ENCODE data around the gene JAK1.

Gene JAK1

DNA sequence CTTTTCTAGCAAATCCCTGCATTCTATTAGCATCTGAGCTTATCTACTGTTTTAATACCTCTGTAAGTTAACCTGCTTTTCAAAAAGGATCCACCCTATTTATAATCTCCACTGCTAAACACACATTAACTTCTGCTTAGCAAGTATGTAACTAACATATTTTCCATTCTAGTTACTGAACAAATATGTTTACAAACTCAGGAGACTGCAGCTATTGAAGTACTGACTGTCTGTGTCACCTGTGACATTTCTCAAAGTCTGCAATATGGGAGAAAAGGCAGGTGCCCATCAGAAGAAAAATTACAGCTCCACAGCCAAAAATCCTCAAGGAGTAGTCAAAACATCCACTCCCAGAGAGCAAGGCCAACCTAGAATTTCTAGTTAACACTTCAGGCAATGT is 88.3 kb downstream of the JAK1 start:
- FAIRE-seq (no peak), DNase-seq (ENCODE audit: insufficient read length, low spot score) (no peak)
- TF ChIP-seq POLR2A (IDR thresholded peaks at IDR 0.05; ENCODE audit: low read depth, low read length): no peak
- TF ChIP-seq POU2F2 (IDR thresholded peaks at IDR 0.05; ENCODE audit: low read depth, low read length): no peak
- TF ChIP-seq PAX5 (IDR thresholded peaks at IDR 0.05; ENCODE audit: insufficient read depth, low read length, severe bottlenecking): no peak
- TF ChIP-seq SPI1 (IDR thresholded peaks at IDR 0.05; ENCODE audit: low read depth, low read length): no peak
- TF ChIP-seq POLR2AphosphoS5 (IDR thresholded peaks at IDR 0.05; ENCODE audit: low read depth, low read length): no peak
- TF ChIP-seq TAF1 (IDR thresholded peaks at IDR 0.05; ENCODE audit: low read depth, low read length): no peak

DNA sequence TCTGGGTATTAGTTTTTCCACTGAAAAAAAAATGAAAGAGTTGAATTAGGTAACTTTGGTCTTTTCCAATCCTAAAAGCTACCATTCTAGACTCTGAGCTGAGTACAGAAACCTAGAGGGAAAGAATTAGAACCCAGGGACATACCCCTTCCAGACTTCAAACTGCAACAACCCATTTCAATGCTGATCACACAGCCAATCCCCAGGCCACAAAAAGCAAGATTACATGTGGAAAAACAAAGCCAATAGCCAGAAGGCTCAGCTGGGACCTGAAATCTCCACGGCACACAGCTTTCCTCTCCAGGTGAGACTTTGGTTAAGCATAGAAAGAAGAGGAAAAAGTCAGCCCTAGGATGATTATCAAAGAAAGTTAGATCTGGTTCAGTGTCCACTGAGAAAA is 88.8 kb downstream of the JAK1 start:
- DNase-seq (ENCODE audit: insufficient read length, low spot score) (no peak), FAIRE-seq (no peak)
- TF ChIP-seq POLR2A (IDR thresholded peaks at IDR 0.05; ENCODE audit: low read depth, low read length) (no peak), SPI1 (IDR thresholded peaks at IDR 0.05; ENCODE audit: low read depth, low read length) (no peak), POLR2AphosphoS5 (IDR thresholded peaks at IDR 0.05; ENCODE audit: low read depth, low read length) (no peak), POU2F2 (IDR thresholded peaks at IDR 0.05; ENCODE audit: low read depth, low read length) (no peak), TAF1 (IDR thresholded peaks at IDR 0.05; ENCODE audit: low read depth, low read length) (no peak), PAX5 (IDR thresholded peaks at IDR 0.05; ENCODE audit: insufficient read depth, low read length, severe bottlenecking) (no peak)

DNA sequence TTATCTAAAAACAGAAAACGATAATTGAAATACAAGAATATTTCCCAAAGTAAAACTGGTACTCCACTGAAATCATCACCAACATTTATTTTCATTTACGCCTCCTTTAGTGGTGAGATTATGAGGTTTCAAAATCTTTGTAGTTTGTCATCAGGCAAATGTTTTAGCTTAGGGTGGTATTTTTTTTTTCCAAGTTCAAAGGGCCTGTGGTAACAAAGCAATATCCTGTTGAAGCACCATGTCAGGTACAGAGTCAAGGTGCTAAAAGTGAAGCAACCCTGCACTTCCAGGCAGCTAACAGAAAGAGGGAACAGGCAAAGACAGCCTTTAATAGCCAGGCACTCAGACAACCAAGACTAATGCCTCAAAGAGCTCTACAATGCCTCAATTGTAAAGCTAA is 89.2 kb downstream of the JAK1 start:
- DNase-seq (ENCODE audit: insufficient read length, low spot score): no peak
- no peak for FAIRE-seq
- TF ChIP-seq SPI1 (IDR thresholded peaks at IDR 0.05; ENCODE audit: low read depth, low read length): no peak
- no peak for TF ChIP-seq POLR2A (IDR thresholded peaks at IDR 0.05; ENCODE audit: low read depth, low read length)
- TF ChIP-seq POU2F2 (IDR thresholded peaks at IDR 0.05; ENCODE audit: low read depth, low read length): no peak
- TF ChIP-seq PAX5 (IDR thresholded peaks at IDR 0.05; ENCODE audit: insufficient read depth, low read length, severe bottlenecking): no peak
- TF ChIP-seq TAF1 (IDR thresholded peaks at IDR 0.05; ENCODE audit: low read depth, low read length): no peak
- no peak for TF ChIP-seq POLR2AphosphoS5 (IDR thresholded peaks at IDR 0.05; ENCODE audit: low read depth, low read length)

DNA sequence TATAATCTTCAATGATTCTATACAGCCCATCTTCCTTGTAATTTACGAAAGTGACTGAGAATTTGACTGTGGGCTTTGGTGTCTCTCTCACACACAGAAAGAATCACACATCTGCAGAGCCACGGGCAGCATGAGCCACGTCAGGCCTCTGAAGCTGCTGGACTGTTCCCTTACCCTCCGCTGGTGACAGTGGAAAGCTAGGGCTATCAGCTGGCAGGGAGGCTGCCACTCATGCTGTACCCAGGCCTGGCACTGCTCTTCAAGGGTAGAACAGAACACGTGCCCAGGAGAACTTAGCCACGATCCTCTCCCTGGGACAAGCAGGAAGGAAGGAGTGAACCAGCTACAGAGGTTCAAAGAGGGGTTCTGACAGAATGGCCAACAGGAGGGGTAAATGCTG is 90.7 kb downstream of the JAK1 start:
- no peak for DNase-seq (ENCODE audit: insufficient read length, low spot score)
- TF ChIP-seq PAX5 (IDR thresholded peaks at IDR 0.05; ENCODE audit: insufficient read depth, low read length, severe bottlenecking) (no peak), POU2F2 (IDR thresholded peaks at IDR 0.05; ENCODE audit: low read depth, low read length) (no peak), POLR2AphosphoS5 (IDR thresholded peaks at IDR 0.05; ENCODE audit: low read depth, low read length) (no peak), SPI1 (IDR thresholded peaks at IDR 0.05; ENCODE audit: low read depth, low read length) (no peak), TAF1 (IDR thresholded peaks at IDR 0.05; ENCODE audit: low read depth, low read length) (no peak), POLR2A (IDR thresholded peaks at IDR 0.05; ENCODE audit: low read depth, low read length) (no peak)
- no peak for FAIRE-seq

DNA sequence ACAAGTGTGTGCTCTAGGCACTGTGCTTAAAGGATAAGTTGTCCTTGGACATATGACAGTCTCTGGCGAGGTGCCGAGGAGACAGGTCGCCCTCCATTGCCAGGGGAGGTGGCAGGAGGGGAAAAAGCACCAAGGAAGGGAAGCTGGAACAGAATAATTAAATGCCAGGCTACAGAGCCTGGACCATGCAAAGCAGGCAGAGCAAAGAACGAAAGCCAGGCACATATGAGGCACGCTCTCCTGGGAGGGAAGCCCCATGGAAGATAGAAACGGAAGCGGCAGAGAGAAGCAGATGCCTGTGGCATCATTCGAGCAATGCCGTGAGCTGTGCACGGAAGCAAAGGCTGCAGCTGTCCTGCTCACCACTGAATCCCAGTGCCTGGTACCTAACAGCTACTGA is 91.2 kb downstream of the JAK1 start:
- DNase-seq (ENCODE audit: insufficient read length, low spot score) (no peak), FAIRE-seq (no peak)
- no peak for TF ChIP-seq SPI1 (IDR thresholded peaks at IDR 0.05; ENCODE audit: low read depth, low read length)

DNA sequence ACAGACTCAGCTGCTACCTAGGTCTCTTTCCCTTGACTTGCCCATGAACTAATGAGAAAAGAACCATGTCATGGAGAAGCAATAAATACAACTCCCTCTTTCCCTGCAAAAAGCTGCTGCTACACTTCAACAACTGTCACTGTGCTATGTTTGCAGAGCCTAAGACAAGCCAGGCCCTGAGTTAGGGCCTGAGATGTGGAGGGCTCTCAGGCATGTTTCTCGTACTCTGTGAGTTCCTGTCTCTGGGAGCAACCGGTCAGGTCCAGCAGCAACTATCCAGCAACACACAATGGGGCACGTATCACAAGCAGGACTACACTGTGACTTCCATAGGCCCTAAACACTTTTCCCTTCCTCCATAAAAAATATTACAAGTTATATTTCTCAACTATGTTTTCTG is 91.7 kb downstream of the JAK1 start:
- no peak for FAIRE-seq
- no peak for DNase-seq (ENCODE audit: insufficient read length, low spot score)
- no peak for TF ChIP-seq POLR2AphosphoS5 (IDR thresholded peaks at IDR 0.05; ENCODE audit: low read depth, low read length)

DNA sequence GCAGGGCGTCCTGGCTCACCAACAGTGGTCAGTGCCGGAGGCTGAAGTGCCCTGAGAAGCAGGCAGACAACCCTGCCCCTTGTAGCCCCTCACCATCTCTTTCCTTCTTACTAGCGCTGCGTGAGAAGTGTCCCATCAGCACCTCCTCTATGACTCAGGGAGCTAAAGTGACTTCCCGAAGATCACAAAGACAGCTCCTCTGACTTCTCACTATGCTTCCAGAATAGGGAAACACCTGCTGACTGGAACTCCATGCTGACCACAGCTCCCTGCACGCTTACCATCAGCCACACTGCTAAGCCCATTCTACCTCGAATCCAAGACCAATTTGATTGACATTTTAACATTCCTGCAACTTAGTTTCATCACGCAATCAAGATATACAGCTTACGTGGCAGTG is 92.8 kb downstream of the JAK1 start:
- FAIRE-seq (peak; percentile 26), DNase-seq (ENCODE audit: insufficient read length, low spot score) (no peak)

DNA sequence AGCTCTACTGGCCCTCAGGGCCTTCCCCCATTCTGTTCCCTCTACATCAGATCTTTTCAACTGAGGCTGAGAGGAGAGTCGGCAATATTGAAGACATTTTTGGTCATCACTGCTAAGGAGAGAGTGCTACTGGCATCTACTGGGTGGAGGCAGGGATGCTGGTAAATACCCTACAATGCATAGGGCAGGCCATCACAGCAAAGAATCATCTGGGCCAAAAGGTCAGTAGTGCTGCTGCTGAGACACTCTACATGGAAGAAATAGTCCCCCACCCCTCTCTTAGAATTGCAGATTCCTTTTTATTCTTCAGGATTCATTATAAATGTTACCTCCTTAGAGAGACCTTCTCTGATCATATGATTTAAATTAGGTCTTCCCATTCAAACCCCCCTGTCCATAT is 94.3 kb downstream of the JAK1 start:
- no peak for DNase-seq (ENCODE audit: insufficient read length, low spot score)
- no peak for FAIRE-seq
- TF ChIP-seq SPI1 (IDR thresholded peaks at IDR 0.05; ENCODE audit: low read depth, low read length) (no peak), POLR2A (IDR thresholded peaks at IDR 0.05; ENCODE audit: low read depth, low read length) (no peak), PAX5 (IDR thresholded peaks at IDR 0.05; ENCODE audit: insufficient read depth, low read length, severe bottlenecking) (no peak), POLR2AphosphoS5 (IDR thresholded peaks at IDR 0.05; ENCODE audit: low read depth, low read length) (no peak), TAF1 (IDR thresholded peaks at IDR 0.05; ENCODE audit: low read depth, low read length) (no peak), POU2F2 (IDR thresholded peaks at IDR 0.05; ENCODE audit: low read depth, low read length) (no peak)

More for the DNA sequence above, 92.8 kb downstream of the JAK1 start:
- TF ChIP-seq PAX5 (IDR thresholded peaks at IDR 0.05; ENCODE audit: insufficient read depth, low read length, severe bottlenecking): no peak
- no peak for TF ChIP-seq POLR2AphosphoS5 (IDR thresholded peaks at IDR 0.05; ENCODE audit: low read depth, low read length)
- no peak for TF ChIP-seq POLR2A (IDR thresholded peaks at IDR 0.05; ENCODE audit: low read depth, low read length)
- TF ChIP-seq POU2F2 (IDR thresholded peaks at IDR 0.05; ENCODE audit: low read depth, low read length): no peak
- no peak for TF ChIP-seq SPI1 (IDR thresholded peaks at IDR 0.05; ENCODE audit: low read depth, low read length)
- no peak for TF ChIP-seq TAF1 (IDR thresholded peaks at IDR 0.05; ENCODE audit: low read depth, low read length)

DNA sequence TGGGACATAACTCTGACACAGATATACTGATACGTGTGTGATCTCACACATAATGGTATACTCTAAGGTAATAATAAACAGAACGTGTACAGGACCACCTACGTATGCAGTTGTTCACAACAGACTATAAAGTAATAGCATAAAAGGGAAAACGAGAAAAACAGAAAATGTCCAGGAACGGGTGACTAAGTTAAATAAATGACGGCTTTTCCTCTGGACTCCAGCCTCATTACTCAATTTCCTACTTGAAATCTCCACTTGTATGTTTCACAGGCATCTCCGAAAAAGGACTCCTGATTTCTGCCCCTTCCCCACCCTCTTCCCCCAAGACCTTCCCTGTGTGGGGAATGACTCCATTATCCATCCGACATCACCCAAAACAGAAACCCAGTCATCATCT is 95.1 kb downstream of the JAK1 start:
- FAIRE-seq (no peak), DNase-seq (ENCODE audit: insufficient read length, low spot score) (no peak)
- TF ChIP-seq POLR2AphosphoS5 (IDR thresholded peaks at IDR 0.05; ENCODE audit: low read depth, low read length): no peak
- no peak for TF ChIP-seq SPI1 (IDR thresholded peaks at IDR 0.05; ENCODE audit: low read depth, low read length)
- no peak for TF ChIP-seq TAF1 (IDR thresholded peaks at IDR 0.05; ENCODE audit: low read depth, low read length)
- TF ChIP-seq POLR2A (IDR thresholded peaks at IDR 0.05; ENCODE audit: low read depth, low read length): no peak
- no peak for TF ChIP-seq POU2F2 (IDR thresholded peaks at IDR 0.05; ENCODE audit: low read depth, low read length)
- no peak for TF ChIP-seq PAX5 (IDR thresholded peaks at IDR 0.05; ENCODE audit: insufficient read depth, low read length, severe bottlenecking)

DNA sequence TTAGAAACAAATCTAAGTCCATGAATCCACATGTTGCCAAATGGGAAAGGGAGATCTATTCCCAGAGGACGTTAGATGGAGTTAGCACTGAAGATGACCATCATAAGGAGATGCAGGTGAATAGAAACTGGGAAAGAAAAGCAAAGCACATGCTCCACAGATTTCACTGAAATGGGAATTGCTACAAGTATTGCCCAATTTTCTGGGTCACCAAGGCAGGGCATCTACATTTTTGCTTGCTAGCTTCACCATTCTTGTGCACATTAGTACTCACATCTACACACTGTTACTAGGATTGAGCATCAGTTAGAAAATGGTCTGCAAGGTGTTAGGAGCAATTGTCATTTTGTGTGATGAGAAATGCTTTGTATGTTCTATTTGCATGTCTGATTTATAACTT is 99.1 kb downstream of the JAK1 start:
- no peak for TF ChIP-seq TAF1 (IDR thresholded peaks at IDR 0.05; ENCODE audit: low read depth, low read length)
- TF ChIP-seq SPI1 (IDR thresholded peaks at IDR 0.05; ENCODE audit: low read depth, low read length): no peak
- TF ChIP-seq POLR2AphosphoS5 (IDR thresholded peaks at IDR 0.05; ENCODE audit: low read depth, low read length): no peak
- no peak for TF ChIP-seq PAX5 (IDR thresholded peaks at IDR 0.05; ENCODE audit: insufficient read depth, low read length, severe bottlenecking)
- no peak for TF ChIP-seq POU2F2 (IDR thresholded peaks at IDR 0.05; ENCODE audit: low read depth, low read length)
- TF ChIP-seq POLR2A (IDR thresholded peaks at IDR 0.05; ENCODE audit: low read depth, low read length): no peak
- no peak for FAIRE-seq

More for the DNA sequence above, 99.1 kb downstream of the JAK1 start:
- no peak for DNase-seq (ENCODE audit: insufficient read length, low spot score)

Measured in GM12891 (cell line).